MM.1S (cell line): ENCODE measurements around the gene LRWD1.
"Not testable (repeated sequence)": the region's sequence is repeated elsewhere in the genome, so short reads cannot be mapped to it uniquely, and the experiment has no call there.

ENCODE experiments used
- EZH2 ChIP-seq: fragments of 300-600 bp; sonication (generic); optimal IDR thresholded peaks from 2 replicates; pipeline ENCODE3; 2017; ENCODE audit warnings: low read depth, mild to moderate bottlenecking, antibody characterized with exemption, low read length, mixed read lengths
- EZH2phosphoT487 ChIP-seq: fragments of 300-600 bp; sonication (generic); IDR thresholded peaks from 2 replicates; pipeline ENCODE4 v1.6.1; 2018; ENCODE audit warnings: antibody characterized with exemption, low read length
- TF ChIP-seq, protein P1 (sequence below): fragments of 300-600 bp; sonication (generic); IDR thresholded peaks from 2 replicates; pipeline ENCODE4 v1.5.1; 2016; ENCODE audit warnings: antibody characterized with exemption, low read length, mixed read lengths

DNA sequence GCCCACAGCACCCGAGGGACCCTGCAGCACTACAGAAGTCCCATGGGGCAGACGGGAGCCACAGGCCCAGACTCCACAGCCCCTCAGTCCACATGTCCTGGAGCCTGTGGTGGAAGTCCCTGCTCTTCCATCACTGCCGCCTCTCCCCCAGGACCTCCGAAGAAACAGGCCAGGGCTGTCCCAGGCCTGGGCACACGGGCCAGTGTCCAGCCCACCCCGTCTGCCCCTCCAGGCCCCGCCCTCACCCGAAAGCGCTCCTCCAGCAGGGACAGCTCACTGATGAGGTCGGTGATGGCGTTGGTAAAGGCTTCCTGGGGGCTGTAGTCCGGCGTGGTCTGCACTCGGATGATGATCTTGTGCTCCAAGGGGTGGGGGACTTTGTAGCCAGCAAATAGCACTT is 9.3 kb downstream of the LRWD1 start:
- TF ChIP-seq, protein P1, sequence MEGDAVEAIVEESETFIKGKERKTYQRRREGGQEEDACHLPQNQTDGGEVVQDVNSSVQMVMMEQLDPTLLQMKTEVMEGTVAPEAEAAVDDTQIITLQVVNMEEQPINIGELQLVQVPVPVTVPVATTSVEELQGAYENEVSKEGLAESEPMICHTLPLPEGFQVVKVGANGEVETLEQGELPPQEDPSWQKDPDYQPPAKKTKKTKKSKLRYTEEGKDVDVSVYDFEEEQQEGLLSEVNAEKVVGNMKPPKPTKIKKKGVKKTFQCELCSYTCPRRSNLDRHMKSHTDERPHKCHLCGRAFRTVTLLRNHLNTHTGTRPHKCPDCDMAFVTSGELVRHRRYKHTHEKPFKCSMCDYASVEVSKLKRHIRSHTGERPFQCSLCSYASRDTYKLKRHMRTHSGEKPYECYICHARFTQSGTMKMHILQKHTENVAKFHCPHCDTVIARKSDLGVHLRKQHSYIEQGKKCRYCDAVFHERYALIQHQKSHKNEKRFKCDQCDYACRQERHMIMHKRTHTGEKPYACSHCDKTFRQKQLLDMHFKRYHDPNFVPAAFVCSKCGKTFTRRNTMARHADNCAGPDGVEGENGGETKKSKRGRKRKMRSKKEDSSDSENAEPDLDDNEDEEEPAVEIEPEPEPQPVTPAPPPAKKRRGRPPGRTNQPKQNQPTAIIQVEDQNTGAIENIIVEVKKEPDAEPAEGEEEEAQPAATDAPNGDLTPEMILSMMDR, result not testable (repeated sequence)
- not testable (repeated sequence) for TF ChIP-seq EZH2, EZH2phosphoT487
